Body of pancreas (tissue), 4 donors: Measurements from ENCODE around the gene TSPAN15. TPM values are rescaled to one million over a fixed set of nuclear protein-coding genes. Genes with fewer than 3 reads are reported as not detected.
"Not testable (repeated sequence)": the region's sequence is repeated elsewhere in the genome, so short reads cannot be mapped to it uniquely, and the experiment has no call there.

Source experiments
- ATAC-seq: fragments of 150-250 bp; one replicate; pipeline ENCODE4 v1.9.1; 2016
- DNase-seq, 4 donors: peaks; one replicate each; pipeline ENCODE4 v3.0.0-alpha.2; 2019
- H3K27ac ChIP-seq, 4 donors: fragments of 200-600 bp; sonication (generic); 1 replicate in 3 of 4; 2 replicates in 1 of 4; pipeline versions ENCODE4 v1.5.1 to v1.6.1; 2016 to 2019; ENCODE audit warnings: mild to moderate bottlenecking in 1 of 4, mixed read lengths in 1 of 4, moderate library complexity in 1 of 4
- H3K27me3 ChIP-seq, 2 donors: fragments of 200-600 bp; sonication (generic); one replicate each; pipeline ENCODE4 v1.6.0; 2016; ENCODE audit warnings: mild to moderate bottlenecking in 1 of 2
- H3K36me3 ChIP-seq, 2 donors: fragments of 200-600 bp; sonication (generic); replicated peaks in 1 of 2; 2 replicates each; pipeline ENCODE4 v1.5.1; 2016; ENCODE audit warnings: low read depth in 2 of 2; ENCODE audit not compliant: insufficient read depth in 1 of 2
- H3K4me1 ChIP-seq: fragments of 200-600 bp; sonication (generic); one replicate; pipeline ENCODE4 v1.6.0; 2016
- H3K4me3 ChIP-seq, 2 donors: fragments of 200-600 bp; sonication (generic); 1 replicate in 1 of 2; 2 replicates in 1 of 2; pipeline ENCODE4 v1.5.1; 2016 to 2019
- H3K9me3 ChIP-seq, 3 donors: fragments of 200-600 bp; sonication (generic); 1 replicate in 2 of 3; 2 replicates in 1 of 3; pipeline ENCODE4 v1.5.1; 2016
- POLR2A ChIP-seq, 3 donors: fragments of 450-650 bp; IDR thresholded peaks; one replicate each; pipeline ENCODE4 v1.6.1; 2016; ENCODE audit warnings: antibody characterized with exemption in 3 of 3, mild to moderate bottlenecking in 2 of 3
- WGBS, 2 donors: methylation state at CpG; one replicate each; pipeline ENCODE4 v1.1.5; 2017; 5-methylcytosine and 5-hydroxymethylcytosine counted together
- intact Hi-C: fragments of 100-400 bp; cut with DNase I; formaldehyde crosslinking; loops from one replicate; pipeline ENCODE4 v1.15.1; 2023
- total RNA-seq, 2 donors: library from RNA; depleted of rRNA; stranded (reverse); fragments of >200 nt; gene quantifications; one replicate each; pipeline ENCODE4 v1.1.0, GENCODE V29; 2016
- TF ChIP-seq, protein P1 (sequence below), 7 experiments: fragments of 450-650 bp in 4 of 7; fragments of 200-600 bp in 3 of 7; sonication (generic) in 3 of 7; IDR thresholded peaks; one replicate each; pipeline ENCODE4 v1.5.1; 2016 to 2019; ENCODE audit warnings: antibody characterized with exemption in 7 of 7

The TSPAN15 gene
- total RNA-seq, 2 donors from 2014 or later: 20.0 to 32.0 TPM

DNA sequence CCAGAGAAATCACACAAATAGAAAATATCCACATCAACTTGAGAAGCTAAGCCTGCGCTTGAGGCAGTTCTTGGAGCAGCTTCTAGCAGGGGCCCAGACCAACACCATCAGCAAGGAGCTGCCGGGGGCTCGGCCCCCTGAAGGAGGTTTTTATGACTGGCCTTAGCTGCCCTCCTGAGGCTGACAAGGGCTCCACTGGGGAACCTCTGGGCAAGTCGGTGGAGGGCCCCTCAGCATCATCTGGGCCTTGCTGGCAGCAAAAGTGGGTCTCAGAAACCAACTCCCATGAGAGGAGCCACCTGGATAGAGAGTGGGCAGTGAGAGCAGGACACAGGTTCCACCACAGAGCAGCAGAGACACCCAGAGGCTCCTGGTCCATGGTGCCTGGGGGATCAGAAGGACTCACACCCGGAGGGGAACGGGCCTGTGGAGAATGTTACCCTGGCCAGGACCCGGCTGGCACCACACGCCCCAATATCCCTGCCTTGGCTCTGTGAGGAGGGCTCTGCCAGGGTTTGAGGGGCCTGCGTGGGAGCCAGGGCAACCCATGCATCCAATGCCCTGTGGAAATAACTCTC, 66.1 kb downstream of the TSPAN15 start:
- intact Hi-C loops: loop anchor here (2.0 kb wide), 1 partner anchor 121 kb away; no protein-coding TSS in a partner anchor
- Histone ChIP-seq H3K9me3 (no peaks in the 10 kb centered on the region), H3K4me1 (no peaks in the 10 kb centered on the region), H3K4me3 (no peak overlapping the region), H3K27ac (no peak overlapping the region), H3K36me3 (no peaks in the 10 kb centered on the region), H3K27me3 (no peaks in the 10 kb centered on the region)
- TF ChIP-seq POLR2A (IDR thresholded peaks at IDR 0.05): no peak
- TF ChIP-seq, protein P1, sequence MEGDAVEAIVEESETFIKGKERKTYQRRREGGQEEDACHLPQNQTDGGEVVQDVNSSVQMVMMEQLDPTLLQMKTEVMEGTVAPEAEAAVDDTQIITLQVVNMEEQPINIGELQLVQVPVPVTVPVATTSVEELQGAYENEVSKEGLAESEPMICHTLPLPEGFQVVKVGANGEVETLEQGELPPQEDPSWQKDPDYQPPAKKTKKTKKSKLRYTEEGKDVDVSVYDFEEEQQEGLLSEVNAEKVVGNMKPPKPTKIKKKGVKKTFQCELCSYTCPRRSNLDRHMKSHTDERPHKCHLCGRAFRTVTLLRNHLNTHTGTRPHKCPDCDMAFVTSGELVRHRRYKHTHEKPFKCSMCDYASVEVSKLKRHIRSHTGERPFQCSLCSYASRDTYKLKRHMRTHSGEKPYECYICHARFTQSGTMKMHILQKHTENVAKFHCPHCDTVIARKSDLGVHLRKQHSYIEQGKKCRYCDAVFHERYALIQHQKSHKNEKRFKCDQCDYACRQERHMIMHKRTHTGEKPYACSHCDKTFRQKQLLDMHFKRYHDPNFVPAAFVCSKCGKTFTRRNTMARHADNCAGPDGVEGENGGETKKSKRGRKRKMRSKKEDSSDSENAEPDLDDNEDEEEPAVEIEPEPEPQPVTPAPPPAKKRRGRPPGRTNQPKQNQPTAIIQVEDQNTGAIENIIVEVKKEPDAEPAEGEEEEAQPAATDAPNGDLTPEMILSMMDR (IDR thresholded peaks at IDR 0.05): no peak
- 62 to 90% methylated on average over 2 to 9 of the region's 9 CpGs for WGBS, 2 donors
- DNase-seq (no peak), ATAC-seq (no peak)

DNA sequence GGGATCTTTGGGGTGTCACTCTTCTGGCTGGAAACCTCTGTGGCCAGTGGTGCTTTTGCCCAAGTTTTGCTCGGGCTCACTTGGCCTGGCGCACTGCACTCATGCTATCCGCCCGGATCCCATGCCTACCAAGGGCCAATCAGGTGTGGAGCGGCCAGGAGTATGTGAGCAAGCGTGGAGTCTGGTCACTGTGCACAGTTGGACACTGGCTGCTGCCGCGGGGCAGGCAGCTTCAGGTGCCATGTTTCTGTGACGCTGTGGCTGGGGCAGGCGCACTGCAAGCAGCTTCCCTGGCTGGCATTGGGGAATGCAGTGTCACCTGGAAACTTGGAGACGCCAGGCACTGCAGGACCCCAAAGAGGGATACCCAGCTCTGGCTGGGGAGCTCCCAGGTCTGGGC, 76.7 kb downstream of the TSPAN15 start:
- DNase-seq (no peak), ATAC-seq (no peak)
- TF ChIP-seq POLR2A (IDR thresholded peaks at IDR 0.05): no peak
- TF ChIP-seq, protein P1 (IDR thresholded peaks at IDR 0.05): no peak
- intact Hi-C loops: no loop called here
- WGBS, 2 donors: 89 to 97% methylated on average over 4 to 11 of the region's 11 CpGs
- Histone ChIP-seq H3K4me3 (no peak overlapping the region), H3K4me1 (no peaks in the 10 kb centered on the region), H3K36me3 (no peaks in the 10 kb centered on the region), H3K9me3 (no peaks in the 10 kb centered on the region), H3K27ac (no peak overlapping the region), H3K27me3 (no peaks in the 10 kb centered on the region)

DNA sequence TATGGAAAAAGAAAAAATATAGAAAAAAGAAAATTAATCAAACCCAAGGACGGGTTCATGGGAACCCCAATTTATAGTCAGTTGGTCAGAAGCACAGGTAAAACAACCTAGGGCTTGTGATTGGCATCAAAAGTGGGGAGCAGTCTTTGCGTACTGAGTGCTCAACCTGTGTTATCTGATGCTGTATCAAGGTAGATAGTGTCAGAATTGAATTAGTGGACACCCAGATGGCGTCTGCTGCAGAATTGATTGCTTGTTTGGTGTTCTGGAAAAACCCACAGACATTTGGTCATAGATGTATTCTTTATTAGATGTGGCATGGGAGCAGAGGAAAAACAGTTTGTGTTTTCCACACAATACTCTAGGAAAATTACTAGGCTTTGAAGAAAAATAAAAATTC, 82.4 kb downstream of the TSPAN15 start:
- H3K4me1 ChIP-seq: no peaks in the 10 kb centered on the region
- intact Hi-C loops: no loop called here
- no peak for TF ChIP-seq POLR2A (IDR thresholded peaks at IDR 0.05)
- TF ChIP-seq, protein P1 (IDR thresholded peaks at IDR 0.05): no peak
- H3K27ac ChIP-seq: no peak overlapping the region
- no peaks in the 10 kb centered on the region for H3K36me3 ChIP-seq
- H3K4me3 ChIP-seq: no peak overlapping the region
- no peaks in the 10 kb centered on the region for H3K27me3 ChIP-seq
- no peak for DNase-seq
- ATAC-seq: no peak
- WGBS, 2 donors: 47 to 55% methylated on average over 3 of the region's 3 CpGs
- H3K9me3 ChIP-seq: no peaks in the 10 kb centered on the region

DNA sequence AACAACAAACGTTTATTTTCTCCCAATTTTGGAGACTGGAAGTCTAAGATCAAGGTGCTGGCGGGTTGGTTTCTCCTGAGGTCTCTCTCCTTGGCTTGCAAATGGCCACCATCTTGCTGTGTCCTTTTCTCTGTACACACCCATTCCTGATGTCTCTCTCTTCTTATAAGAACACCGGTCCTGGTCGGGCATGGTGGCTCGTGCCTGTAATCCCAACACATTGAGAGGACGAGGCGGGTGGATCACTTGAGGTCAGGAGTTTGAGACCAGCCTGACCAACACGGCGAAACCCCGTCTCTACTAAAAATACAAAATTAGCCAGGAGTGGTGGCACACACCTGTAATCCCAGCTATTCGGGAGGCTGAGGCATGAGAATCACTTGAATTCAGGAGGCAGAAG, 85.3 kb downstream of the TSPAN15 start:
- H3K27ac ChIP-seq, intact Hi-C loops, H3K4me1 ChIP-seq, DNase-seq, H3K27me3 ChIP-seq, H3K4me3 ChIP-seq, H3K36me3 ChIP-seq, ATAC-seq, H3K9me3 ChIP-seq: not testable (repeated sequence)
- 85% methylated on average over 11 of the region's 11 CpGs for WGBS, 2 donors

DNA sequence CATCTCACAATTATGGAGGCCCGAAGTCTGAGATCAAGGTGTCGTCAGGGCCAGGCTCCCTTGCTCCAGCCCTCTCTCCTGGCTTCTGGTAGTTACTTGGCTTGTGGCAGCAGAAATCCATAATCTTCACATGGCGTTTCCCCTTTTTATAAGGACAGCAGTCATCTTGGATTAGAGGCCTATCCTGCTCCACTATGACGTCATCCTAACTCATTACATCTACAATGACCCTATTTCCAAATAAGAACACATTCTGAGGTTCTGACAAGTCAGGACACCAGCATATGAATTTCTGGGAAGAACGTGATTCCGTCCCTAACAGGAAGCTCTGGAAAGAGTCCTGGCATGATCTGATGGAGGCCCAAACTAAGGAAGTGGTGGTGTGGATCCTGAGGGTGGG, 86.2 kb downstream of the TSPAN15 start:
- H3K4me1 ChIP-seq: no peaks in the 10 kb centered on the region
- no peak for TF ChIP-seq POLR2A (IDR thresholded peaks at IDR 0.05)
- TF ChIP-seq, protein P1 (IDR thresholded peaks at IDR 0.05): no peak
- no peak for DNase-seq
- no peak overlapping the region for H3K27ac ChIP-seq
- no peaks in the 10 kb centered on the region for H3K27me3 ChIP-seq
- intact Hi-C loops: no loop called here
- H3K9me3 ChIP-seq: no peaks in the 10 kb centered on the region
- 81 to 91% methylated on average over 6 of the region's 6 CpGs for WGBS, 2 donors
- no peak for ATAC-seq
- H3K4me3 ChIP-seq: no peak overlapping the region
- H3K36me3 ChIP-seq: no peaks in the 10 kb centered on the region
